GM18858 (cell line): ENCODE data around the gene FOXP4.

Experiments used
- ATAC-seq: cut with Tn5 transposase; IDR thresholded peaks from one replicate; pipeline ENCODE4 v1.9.1; 2021; ENCODE audit not compliant: unreplicated experiment

Gene FOXP4

DNA sequence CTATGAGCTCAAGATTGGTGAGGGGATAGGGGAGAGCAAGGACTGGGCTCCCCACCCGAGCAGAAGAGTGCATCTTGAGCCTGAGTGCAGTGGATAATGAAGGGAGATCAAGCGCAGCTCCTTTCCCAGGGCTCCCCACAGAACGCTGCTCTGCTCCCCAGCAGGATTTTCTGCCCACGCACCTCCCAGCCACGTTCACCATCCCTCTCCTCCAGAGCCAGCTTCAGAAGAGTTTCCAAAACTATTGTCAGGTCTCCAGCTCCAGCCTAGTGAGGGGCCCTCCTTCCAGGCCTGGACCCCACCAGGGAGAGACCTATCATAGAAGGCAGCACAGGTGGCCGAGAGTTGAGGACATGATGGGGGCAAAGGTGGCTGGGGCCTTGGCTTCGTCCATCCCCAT is 34.5 kb downstream of the FOXP4 start:
- ATAC-seq: no peak

DNA sequence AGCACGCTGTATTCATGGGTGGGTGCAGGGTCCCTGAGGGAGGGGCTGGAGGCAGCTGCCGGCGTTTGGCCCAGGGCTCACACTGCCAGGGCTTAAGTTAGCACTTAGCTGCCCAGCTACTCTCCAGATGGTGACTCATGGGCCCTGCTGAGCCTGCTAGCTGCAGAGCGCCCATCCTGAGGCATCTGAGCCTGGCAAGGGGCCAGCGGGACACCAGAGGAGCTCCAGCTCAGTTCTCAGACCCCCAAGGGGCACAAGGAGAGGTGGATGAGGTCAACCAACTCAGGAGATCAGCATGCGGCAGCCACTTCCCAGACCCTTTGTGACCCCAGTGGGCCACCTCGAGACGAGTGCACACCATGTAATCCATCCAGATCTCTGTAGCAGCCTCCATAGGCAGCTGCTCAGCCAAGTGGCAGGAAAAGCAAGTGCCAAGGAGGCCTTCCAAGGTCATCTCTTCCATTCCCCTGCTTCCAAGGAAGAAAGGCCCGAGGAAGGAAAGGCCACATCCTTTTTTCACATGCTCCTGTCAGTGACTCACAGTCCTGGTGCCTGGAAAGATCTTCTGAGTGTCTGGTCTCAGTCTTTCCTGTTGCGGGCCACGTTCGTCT is 35.3 kb downstream of the FOXP4 start:
- no peak for ATAC-seq

DNA sequence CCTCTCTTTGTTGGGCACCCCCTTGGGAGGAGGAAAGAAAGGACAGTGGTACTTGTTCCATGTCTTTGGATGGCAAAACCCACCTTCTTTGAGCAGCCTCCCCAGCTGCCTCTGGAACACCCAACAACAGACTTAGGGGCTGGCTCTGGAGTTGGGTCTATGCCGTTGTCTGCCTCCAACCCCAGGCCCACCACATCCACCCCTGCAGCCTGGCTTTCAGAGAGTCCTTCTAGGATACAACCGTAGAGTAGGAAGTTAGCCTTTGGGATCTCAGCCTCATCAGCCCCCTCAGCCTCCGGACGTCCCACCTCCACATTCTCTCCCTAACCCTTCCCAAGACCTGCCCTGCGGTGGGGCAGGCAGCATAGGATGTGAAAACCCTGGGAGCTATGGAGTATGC is 36.4 kb downstream of the FOXP4 start:
- no peak for ATAC-seq

DNA sequence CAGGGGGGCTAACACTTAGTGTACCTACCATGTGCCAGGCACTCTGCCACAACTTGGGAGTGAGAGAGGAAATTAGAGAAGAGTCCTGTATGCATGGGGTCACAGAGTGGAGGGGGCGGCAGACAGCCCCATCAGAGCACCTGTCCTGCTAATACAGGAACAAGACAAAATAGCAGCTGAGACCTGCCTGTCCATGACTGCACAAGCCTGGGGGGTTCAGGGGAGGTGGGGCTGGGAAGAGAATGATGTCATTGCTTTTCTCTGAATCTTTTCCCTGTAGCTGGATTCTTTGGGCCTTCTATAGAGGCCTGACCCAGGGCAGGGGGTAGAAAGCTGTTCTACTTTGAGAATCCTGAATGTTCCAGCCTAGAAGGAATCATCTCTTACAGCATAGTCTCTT is 37.4 kb downstream of the FOXP4 start:
- ATAC-seq: no peak

DNA sequence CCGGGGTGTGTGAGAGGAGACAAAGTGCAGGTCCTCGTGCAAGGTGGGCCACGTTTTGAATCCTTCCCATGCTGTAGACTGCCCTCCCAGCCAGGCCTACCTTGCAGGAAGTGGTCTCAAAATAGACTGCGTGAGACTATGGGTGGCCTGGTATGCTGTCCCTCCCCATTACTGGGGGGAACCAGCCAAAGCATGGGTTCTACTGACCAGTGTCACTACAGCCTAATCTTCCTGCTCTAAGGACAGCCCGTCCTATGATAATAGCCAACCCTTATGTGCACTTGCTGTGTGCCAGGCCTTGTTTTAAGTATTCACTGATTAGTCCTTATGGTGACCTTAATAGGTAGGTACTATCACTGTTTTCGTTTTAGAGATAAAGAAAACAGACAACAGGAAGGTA is 38.0 kb downstream of the FOXP4 start:
- no peak for ATAC-seq

DNA sequence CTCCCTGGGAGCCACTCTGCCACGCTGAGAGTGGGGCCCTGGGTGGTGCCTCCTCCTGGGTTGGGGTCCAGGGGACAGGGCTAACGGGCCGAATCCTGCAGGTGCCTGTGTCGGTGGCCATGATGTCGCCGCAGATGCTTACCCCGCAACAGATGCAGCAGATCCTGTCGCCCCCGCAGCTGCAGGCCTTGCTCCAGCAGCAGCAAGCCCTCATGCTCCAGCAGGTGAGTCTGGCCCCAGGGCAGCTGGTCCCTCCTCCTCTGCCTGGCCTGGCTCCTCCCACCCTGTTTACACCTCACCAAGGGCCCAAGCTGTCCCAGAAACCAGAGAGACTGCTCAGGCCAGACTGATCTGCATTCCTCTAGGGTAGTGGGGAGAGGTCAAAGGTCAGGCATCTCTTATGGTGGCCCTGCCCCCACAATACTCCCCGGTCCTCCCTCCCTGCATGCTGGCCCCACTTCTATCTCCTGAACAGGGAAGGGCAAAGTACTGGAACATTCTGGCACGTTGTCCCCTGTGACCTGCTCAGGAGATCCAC is 38.6 kb downstream of the FOXP4 start:
- no peak for ATAC-seq

DNA sequence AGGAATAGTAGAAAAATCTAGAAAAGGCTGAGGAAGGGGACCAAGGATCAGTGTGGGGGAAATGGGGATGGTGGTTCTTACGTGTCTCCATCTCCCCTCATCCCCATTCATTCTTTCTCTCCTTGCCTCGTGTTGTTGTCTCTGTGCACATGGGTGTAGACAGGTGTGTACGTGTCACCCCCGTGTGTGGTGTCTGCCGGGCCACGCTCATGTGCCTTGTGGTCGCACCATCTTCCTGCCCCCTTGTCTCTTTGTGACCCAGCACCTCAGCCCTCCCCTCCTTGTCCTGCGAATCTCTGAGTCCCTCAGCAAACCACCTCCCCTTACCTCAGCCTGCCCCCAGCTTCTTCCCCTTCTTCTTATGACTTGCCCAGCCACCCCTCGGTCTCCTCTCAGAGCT is 39.4 kb downstream of the FOXP4 start:
- ATAC-seq: no peak

DNA sequence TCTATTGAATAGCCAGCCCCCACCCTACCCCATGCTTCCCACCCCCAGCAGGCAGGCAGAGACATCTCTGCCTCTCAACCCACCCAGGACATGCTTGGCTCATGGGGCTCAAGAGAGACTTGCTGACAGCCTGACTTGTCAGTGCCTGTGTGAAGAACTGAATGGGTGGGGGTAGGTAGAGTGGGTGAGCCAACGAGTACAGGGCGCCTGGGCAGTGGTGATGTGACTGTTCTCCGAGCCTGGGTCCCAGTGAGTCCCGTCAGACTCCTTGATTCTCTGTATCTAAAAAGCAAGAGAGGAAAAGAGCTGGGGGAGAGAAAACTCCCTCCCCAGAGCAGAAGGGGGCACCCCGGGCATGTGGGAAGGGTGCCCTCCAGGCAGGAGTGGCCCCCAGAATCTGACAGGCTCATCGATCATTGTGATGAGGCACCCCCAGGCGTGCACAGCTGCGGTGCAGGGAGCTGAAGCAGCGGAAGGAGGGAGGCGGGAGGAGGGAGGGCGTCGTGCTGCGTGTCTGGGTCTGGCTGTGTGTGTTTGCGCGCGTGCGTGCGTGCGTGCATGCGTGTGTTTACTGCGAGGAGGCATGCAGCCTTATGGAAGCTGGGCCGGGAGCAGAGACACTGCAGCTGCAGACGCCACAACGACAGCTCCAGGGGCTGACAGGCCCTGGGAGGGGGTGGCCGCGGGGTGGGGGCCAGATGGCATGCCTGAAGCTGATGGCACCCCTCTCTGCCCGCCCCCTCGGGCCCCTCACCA is 40.2 kb downstream of the FOXP4 start:
- no peak for ATAC-seq

DNA sequence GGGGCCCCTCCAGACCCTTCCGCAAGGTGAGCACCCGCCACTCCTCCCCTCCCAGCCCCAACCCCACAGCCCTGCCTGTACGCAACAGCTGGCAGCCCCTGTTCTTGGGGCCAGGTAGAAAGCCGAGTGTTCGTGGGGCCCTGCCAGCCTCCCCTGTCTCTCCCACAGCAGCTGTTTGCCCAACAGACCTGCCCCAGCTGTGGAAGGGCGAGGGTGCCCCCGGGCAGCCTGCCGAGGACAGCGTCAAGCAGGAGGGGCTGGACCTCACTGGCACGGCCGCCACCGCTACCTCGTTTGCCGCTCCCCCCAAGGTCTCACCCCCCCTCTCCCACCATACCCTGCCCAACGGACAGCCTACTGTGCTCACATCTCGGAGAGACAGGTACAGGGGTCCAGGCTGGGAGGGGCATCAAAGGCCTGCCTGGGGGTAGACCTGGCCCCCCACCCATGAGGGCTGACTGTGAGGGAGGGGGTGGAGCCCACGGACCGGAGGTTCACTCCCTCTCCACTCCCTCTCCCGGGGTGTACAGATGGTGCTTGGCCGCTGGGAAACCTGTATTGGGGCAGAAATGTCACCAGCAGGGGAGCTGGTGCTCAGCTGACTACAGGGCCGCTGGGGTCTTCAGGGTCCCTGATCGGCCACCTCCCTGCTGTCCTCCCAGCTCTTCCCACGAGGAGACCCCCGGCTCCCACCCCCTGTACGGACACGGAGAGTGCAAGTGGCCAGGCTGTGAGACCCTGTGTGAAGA is 41.1 kb downstream of the FOXP4 start:
- no peak for ATAC-seq

DNA sequence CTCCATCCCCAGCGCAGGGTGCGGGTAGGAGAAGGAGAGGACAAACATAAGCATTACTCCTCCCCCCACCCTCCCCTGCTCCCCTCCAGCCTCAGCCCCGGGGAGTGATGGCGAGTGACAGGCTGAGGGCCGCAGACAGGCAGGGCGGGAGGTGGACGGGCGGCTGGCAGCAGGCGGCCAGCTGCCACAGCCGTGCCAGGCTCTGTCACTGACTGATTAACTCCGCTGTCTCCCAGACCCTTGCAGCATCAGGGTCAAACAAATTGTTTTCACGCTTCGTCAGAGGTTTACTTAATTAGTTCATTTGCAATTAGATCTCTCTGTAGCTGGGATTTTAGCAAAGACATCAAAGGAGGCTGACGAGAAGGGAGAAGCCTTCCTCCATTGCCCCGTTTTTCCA is 41.9 kb downstream of the FOXP4 start:
- no peak for ATAC-seq

DNA sequence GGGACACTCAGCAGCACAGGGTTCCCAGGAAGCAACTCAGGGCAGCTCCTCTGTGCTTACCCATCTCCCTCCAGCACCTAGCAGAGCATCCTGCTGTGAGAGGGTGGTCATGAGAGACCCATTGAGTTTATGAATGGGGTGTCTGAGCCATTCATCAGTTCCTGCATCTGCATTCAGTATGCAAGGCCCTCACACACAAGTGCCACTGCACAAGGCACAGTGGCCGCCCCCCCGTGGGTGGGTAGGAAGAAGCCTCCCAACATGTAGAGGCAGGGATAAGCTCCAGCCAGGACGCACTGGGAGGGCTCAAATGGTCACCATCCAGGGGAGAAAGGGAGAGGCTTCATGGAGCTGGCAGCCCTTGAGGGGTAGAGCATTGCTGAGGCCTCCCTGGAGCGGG is 43.0 kb downstream of the FOXP4 start:
- no peak for ATAC-seq

DNA sequence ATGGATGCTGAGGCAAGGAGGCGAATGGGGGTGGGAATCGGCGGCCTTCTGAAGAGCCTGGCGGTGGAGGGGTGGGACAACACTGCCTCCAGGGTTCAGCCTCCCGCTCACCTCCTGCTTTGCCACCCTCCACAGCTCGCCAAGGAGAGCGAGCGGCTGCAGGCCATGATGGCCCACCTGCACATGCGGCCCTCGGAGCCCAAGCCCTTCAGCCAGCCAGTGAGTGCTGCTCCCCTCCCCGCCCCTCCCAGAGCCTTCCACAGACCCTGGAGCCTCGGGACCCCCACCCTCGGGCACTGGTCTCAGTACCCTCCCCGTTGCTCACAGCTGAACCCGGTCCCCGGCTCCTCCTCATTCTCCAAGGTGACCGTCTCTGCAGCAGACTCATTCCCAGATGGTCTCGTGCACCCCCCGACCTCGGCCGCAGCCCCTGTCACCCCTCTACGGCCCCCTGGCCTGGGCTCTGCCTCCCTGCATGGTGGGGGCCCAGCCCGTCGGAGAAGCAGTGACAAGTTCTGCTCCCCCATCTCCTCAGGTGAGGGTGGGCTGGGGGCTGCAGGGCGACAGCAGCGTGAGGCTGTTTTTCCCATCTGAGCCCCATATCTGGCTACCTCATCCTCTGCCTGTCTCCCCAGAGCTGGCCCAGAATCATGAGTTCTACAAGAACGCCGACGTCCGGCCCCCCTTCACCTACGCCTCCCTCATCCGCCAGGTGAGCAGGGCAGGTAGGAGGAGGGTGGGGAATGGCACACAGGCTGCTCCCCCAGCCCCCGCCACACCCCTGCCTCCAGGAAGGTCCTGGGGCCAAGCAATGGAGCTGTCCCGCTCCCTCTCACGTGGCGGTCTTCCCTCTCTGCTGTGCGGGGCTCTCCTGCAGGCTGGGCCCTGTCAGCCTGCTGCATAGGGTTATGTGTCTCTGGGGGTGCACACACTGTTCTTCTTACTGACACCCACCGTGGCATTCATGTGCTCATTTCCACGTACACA is 43.7 kb downstream of the FOXP4 start:
- no peak for ATAC-seq

DNA sequence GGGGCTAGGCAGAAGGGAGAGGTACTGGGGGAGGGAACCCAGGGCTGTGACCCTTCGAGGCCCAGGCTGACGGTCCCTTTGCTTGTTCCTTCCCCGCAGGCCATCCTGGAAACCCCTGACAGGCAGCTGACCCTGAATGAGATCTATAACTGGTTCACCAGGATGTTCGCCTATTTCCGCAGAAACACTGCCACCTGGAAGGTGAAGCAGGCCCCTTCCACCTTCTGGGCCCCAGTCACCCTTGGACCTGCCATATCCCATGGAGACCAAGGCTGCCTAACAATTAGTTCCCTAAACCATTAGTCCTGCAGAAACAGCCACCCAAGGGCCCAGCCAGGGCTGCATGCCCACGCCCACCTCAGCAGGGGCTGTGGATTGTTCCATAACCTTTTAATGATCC is 44.9 kb downstream of the FOXP4 start:
- ATAC-seq: no peak

DNA sequence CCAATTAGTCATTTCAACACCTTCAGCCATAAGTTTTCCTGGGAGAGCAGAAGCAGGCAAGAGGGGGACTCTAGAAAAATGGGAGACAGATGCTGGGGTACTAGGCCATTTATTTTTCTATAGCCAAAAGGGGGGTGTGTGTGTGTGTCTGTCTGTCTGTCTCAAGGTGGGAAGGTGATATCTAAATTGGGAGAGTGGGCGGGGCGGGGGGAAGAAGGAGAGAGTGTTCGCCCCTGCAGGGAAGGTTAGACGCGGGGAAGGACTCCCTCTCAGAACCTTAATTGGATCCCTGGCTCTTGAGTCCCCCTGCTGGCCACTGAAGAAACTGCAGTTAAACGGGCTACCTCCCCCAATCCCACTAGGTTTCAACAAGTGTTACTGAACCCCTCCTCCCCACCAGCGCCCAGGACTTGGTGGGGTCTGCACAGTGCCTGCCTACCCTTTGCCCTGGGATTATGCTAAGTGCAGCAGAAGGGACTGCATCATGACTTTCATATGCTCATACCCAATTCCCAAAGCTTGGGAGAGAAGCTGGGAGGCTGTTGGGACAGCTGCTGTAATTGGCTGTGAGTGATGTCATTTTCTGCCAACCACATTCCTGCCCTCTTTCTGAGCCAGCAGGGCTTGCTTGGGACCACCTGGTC is 45.8 kb downstream of the FOXP4 start:
- no peak for ATAC-seq

DNA sequence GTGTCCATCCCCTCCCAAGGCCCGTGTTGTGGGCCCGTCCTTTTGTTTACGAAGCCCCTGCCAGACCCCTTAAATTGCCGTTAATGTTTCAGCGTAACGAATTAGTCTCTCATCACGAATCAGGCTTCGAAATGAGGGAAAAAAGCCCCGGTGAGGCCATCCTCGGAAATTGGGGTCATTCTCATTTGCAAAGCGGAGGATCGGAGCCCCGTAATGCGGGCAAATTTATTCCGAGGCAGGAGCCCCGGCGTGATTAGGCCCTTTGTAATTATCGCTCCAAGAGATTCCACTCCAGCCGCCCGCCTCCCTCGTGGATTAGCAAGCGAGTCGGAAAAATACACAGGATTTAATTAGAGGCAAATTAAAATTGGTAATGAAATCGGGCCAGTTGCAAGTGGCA is 47.2 kb downstream of the FOXP4 start:
- ATAC-seq: no peak

DNA sequence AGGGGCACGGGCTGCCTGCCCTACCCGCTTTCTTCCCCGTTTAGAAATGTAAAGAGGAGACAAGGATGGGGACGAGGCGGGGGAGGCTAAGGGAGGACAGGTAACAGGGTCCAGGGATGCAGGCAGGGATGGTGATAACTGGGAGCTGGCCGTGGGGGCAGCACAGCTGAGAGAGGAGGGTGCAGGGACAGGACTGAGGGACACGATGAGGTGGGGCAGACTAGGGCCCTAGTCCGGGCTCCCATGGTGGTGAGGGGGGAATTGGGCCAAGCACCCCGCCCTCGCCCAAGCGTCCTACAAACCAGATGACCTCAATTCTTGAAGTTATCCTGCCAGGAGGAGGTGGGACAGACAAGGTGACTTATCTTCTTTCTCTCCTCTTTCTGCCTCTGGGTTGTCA is 47.7 kb downstream of the FOXP4 start:
- ATAC-seq: no peak

DNA sequence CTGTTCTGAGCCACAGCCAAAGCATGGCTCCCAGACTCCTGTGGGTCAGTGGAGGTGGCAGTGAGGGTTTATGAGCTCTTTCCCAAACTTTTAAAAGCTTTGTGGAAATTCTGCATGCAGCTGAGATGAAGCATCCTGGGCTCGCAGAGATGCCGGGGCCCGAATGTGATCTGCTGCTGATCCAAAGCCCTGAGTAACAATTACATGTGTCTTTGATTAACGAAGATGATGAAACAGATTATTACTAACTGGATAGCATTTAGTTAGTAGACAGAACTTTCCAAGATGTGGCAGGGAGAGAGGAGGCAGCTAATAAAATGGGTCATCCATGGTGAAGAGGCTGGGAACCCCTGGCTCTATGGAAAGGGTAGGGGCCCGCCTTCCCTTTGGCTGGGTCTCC is 48.1 kb downstream of the FOXP4 start:
- ATAC-seq: no peak

DNA sequence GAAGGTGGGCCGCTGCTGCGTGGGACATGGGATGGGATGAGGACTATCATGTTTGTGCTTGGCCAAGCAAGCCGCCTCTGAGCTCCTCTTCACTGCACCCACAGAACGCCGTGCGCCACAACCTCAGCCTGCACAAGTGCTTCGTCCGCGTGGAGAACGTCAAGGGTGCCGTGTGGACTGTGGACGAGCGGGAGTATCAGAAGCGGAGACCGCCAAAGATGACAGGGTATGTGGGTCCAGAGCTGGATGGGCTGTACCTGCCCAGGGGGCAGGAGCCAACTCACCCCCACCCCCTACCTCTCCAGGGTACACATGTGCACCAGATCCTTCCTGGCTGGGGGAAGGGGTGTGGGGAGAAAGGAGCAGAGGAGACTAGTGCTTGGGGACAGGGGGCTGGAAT is 48.6 kb downstream of the FOXP4 start:
- no peak for ATAC-seq

DNA sequence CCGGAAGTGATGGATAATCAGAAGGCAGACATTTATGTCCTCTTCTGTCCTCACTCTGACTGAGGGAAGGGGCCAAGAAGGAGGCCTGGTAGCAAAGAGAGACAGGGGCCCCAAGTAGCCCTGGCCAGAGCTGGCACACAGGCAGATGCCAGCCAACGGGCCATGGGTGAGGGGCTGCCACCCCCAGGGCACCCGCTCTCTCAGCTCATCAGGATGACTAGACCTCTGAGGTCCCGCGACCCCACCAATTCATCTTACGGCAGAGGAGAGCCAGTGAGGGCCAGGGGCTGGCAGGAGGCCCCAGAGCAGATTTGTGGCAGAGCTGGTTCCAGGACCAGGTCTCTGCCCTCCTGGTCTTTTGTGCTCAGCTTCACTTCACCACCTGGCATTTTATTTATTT is 49.0 kb downstream of the FOXP4 start:
- no peak for ATAC-seq

DNA sequence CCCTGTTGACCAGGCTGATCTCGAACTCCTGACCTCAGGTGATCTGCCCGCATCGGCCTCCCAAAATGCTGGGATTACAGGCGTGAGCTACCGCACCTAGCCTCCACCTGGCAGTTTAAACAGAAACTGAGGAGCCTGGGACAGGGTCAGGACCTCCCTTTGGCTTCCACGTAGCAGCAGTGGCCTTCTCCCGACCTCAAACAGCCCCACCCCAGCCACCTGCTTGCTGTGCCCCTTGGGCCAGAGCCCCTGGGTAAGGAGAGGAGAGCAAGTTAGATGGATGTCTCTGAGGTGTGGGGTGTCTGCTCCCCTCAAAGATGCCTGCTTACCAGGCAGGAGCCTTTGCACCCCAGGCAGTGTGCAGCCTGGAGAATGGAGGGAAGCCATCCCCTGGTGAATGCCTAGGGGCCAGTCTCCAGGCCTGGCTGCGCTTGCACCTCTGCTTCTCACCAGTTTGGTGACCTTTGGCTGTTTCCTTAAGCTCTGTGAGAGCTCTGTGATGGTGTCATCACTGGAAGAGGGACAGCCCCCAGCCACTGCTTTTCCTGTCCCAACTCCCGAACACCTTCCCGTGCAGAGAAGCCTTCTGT is 50.0 kb downstream of the FOXP4 start:
- ATAC-seq: no peak
